Common myeloid progenitor, CD34-positive (primary cell): ENCODE results near the gene TUT4.

Experiments
- CTCF ChIA-PET: fragments of 350-600 bp; sonication (Branson Sonifier 250); formaldehyde crosslinking; loops from one replicate; lab custom pipeline; 2021; ENCODE audit warnings: antibody characterized with exemption; lab: Charles Lee
- POLR2A ChIA-PET: fragments of 350-600 bp; sonication (Branson Sonifier 250); formaldehyde crosslinking; loops from one replicate; lab custom pipeline; 2021; ENCODE audit warnings: antibody characterized with exemption; lab: Charles Lee
- DNase-seq, 3 donors: peaks; one replicate each; pipeline versions ENCODE4 v3.0.0 to v3.0.0-alpha.2; 2013
- H3K27ac ChIP-seq, 2 experiments: 1 replicate in 1 of 2; 2 replicates in 1 of 2; pipeline ENCODE4 v1.7.0; 2013; ENCODE audit warnings: inconsistent platforms in 2 of 2, low read length in 2 of 2, mild to moderate bottlenecking in 2 of 2, low read depth in 1 of 2, moderate library complexity in 1 of 2; ENCODE audit not compliant: severe bottlenecking in 2 of 2, insufficient read depth in 1 of 2, poor library complexity in 1 of 2
- H3K27me3 ChIP-seq, 5 experiments: replicated peaks in 2 of 5; 1 replicate in 3 of 5; 2 replicates in 2 of 5; pipeline versions ENCODE4 v1.6.1 to v1.7.0; 2013; ENCODE audit warnings: low read length in 4 of 5, mild to moderate bottlenecking in 2 of 5, moderate library complexity in 2 of 5, inconsistent platforms in 1 of 5; ENCODE audit not compliant: insufficient read depth in 5 of 5, control insufficient read depth in 4 of 5
- H3K36me3 ChIP-seq, 4 experiments: 1 replicate in 2 of 4; 2 replicates in 2 of 4; pipeline versions ENCODE4 v1.6.1 to v1.7.0; 2013; ENCODE audit warnings: low read length in 3 of 4, control low read depth in 1 of 4, mild to moderate bottlenecking in 1 of 4; ENCODE audit not compliant: control insufficient read depth in 4 of 4, insufficient read depth in 4 of 4
- H3K4me1 ChIP-seq, 4 experiments: 1 replicate in 3 of 4; 2 replicates in 1 of 4; pipeline versions ENCODE4 v1.6.1 to v1.7.1; 2013; ENCODE audit warnings: low read length in 3 of 4, mild to moderate bottlenecking in 3 of 4, control low read depth in 1 of 4, inconsistent platforms in 1 of 4, moderate library complexity in 1 of 4; ENCODE audit not compliant: control insufficient read depth in 4 of 4, insufficient read depth in 4 of 4; ENCODE audit errors: control extremely low read depth in 1 of 4
- H3K4me3 ChIP-seq, 7 experiments: 1 replicate in 4 of 7; 2 replicates in 3 of 7; pipeline versions ENCODE4 v1.5.1 to v1.7.0; 2013; ENCODE audit warnings: mild to moderate bottlenecking in 7 of 7, low read length in 6 of 7, moderate library complexity in 6 of 7, inconsistent platforms in 2 of 7, low read depth in 2 of 7, control low read depth in 1 of 7; ENCODE audit not compliant: insufficient read depth in 4 of 7, control insufficient read depth in 1 of 7; ENCODE audit errors: extremely low read depth in 1 of 7
- H3K9me3 ChIP-seq, 5 experiments: 1 replicate in 4 of 5; 2 replicates in 1 of 5; pipeline versions ENCODE4 v1.6.1 to v1.7.1; 2013; ENCODE audit warnings: low read length in 4 of 5, mild to moderate bottlenecking in 2 of 5, inconsistent platforms in 1 of 5, low read depth in 1 of 5, moderate library complexity in 1 of 5; ENCODE audit not compliant: control insufficient read depth in 4 of 5, insufficient read depth in 2 of 5; ENCODE audit errors: control extremely low read depth in 1 of 5
- WGBS: methylation state at CpG from one replicate; pipeline ENCODE4 v1.1.5; 2013; ENCODE audit not compliant: insufficient coverage; 5-methylcytosine and 5-hydroxymethylcytosine counted together

Gene TUT4

DNA sequence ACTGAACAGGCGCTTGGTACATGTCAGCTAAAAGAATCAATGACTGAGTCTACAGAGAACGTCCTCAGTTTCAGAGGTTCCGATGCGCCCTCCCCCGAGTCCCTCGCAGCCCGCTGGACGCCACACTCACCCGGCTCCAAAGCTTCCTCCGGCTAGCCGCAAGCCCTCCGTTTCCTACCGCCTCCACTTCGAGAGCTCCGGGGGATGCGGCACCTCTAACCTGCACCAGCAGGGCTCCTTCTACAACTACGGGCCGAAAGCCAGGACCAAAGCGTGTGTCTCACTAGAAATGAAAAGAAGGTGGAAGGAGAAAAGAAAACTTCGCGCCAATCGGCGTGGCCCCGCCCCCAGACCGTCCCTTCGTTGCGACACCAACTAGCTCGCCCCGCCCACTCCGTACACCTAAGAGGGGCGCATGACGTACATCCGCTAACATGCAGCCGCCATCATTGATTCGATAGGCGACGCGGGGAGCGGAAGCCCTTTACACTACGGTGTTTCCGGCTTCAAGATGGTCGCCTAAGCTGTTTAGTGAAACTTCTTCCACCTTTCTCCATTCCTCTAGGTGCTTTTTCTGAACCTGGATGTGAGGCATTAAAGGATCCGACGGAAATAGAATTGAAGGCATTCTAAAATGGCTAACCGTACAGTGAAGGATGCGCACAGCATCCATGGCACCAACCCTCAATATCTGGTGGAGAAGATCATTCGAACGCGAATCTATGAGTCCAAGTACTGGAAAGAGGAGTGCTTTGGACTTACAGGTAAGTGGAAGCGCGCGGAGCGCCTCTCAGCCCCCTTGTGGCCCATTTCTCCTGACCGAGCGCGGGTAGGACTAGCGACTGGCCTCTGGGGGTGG, 148.5 kb downstream of the TUT4 start, which contains the start of the genes ORC1 and PRPF38A:
Gene ORC1, minus strand, starts transcription at position 308 of the 859 bp plus-strand sequence. CDS start 2,200 bp downstream, outside the sequence.
Gene PRPF38A, plus strand, starts transcription at position 487 of the 859 bp plus-strand sequence. Its CDS starts 148 bp downstream, at position 635.
- Histone ChIP-seq H3K4me3 (peak within 1 kb of the TSS; percentile 85 to 98 (median 97)), H3K27ac (peak within 1 kb of the TSS; percentile 96 to 99), H3K9me3 (no peaks in the 10 kb centered on the region), H3K4me1 (peaks cover 4 to 25% (median 19%) of the 10 kb centered on the region in 4 experiments), H3K27me3 (no peaks in the 10 kb centered on the region), H3K36me3 (peaks cover 16 to 49% (median 30%) of the 10 kb centered on the region in 4 experiments)
- ChIA-PET POLR2A (interaction anchor here (0.8 to 1.6 kb wide), 5 partner anchors 9 to 283 kb away, joined by 3 to 10 read pairs (median 4); no protein-coding TSS in a partner anchor), CTCF (interaction anchor here (1.0 to 2.4 kb wide), 5 partner anchors 11 to 28 kb away, joined by 3 to 9 read pairs (median 3); no protein-coding TSS in a partner anchor)
- 0% methylated on average over 55 of the region's 57 CpGs for WGBS
- peak; percentile 98 to 99 (median 99) for DNase-seq

DNA sequence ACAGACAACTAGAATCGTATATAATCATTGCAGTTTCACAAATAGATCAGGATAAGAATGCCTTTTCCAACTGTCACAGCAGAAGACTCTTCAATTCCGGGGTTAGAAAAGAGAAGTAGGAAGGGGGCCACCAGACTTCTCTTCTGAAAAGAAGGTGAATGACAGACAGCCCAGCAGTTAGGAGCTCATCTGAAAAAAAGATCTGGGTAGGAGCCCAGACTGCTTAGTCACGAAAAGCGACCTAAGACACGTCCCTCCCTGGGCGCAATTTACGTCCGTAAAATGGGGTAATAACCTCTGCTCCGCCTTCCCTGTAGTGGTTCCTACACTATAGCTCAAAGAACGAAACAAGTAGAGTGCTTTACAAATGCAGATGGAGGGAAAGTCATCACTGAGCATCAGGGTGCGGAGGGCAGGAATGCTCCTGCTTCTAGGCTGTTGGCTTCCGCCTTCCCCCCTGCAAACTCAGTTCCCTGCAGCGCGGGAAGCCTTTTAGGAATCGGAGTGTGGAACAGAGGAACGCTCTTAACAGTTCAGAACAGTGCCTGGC, 149.3 kb downstream of the TUT4 start:
- ChIA-PET CTCF (interaction anchor here (0.6 to 2.4 kb wide), 4 partner anchors 11 to 834 kb away, joined by 3 to 9 read pairs (median 3); no protein-coding TSS in a partner anchor), POLR2A (interaction anchor here (0.6 to 1.6 kb wide), 6 partner anchors 10 to 284 kb away, joined by 3 to 10 read pairs (median 4); no protein-coding TSS in a partner anchor)
- Histone ChIP-seq H3K4me3 (peak overlapping the region; percentile 85 to 98 (median 97)), H3K4me1 (peaks cover 4 to 25% (median 19%) of the 10 kb centered on the region in 4 experiments), H3K9me3 (no peaks in the 10 kb centered on the region), H3K36me3 (peaks cover 11 to 47% (median 24%) of the 10 kb centered on the region in 4 experiments), H3K27me3 (no peaks in the 10 kb centered on the region), H3K27ac (peak overlapping the region; percentile 6 to 99)
- DNase-seq, result peak; percentile 57 to 86 (median 83)
- WGBS, result 0% methylated on average over 14 of the region's 16 CpGs

DNA sequence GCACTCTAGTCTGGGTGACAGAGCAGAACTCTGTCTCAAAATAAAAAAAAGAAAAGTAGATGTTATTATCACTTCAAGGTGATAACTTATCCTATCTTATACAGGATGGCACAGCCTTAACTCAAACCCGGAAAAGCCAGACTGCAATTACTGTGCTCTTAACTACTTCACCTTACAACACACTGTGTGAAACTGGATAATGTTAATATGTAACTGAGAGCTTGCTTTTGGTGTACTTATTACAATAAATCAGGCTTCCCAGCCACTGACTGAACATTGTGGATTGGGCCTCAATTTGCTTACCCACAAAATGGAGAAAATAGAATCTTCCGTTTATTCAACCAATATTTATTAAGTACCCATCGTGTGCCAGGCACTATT, 150.0 kb downstream of the TUT4 start:
- WGBS, result no CpG with 5 or more reads among the region's 3 CpGs
- peak overlapping the region in 3 of 7 experiments; percentile 88 to 98 (median 98) for H3K4me3 ChIP-seq
- POLR2A ChIA-PET, result no interaction called here

DNA sequence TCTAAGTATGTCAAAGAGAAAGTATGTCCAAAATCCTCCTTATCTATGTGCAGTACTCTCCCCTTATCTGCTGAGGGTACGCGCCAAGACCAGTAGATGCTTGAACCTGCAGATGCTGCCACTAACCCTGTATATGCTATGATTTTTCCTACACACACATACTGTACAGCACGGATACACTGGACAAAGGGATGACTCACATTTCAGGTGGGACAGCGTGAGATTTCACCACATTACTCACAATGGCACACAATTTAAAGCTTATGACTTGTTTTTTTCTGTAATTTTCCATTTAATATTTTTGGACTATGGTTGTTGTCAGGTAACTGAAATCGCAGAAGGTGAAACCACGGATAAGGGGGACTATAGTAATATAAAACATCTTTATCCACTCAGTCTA, 152.8 kb downstream of the TUT4 start:
- Histone ChIP-seq H3K4me1 (peaks cover 0 to 16% (median 10%) of the 10 kb centered on the region in 4 experiments), H3K36me3 (peaks cover 11 to 57% (median 23%) of the 10 kb centered on the region in 4 experiments), H3K4me3 (no peak overlapping the region), H3K9me3 (no peaks in the 10 kb centered on the region), H3K27ac (no peak overlapping the region), H3K27me3 (no peaks in the 10 kb centered on the region)
- 100% methylated on average over 3 of the region's 6 CpGs for WGBS
- POLR2A ChIA-PET, result no interaction called here
- DNase-seq, result no peak
- CTCF ChIA-PET, result no interaction called here

More for the DNA sequence above, 150.0 kb downstream of the TUT4 start:
- peaks cover 4 to 25% (median 19%) of the 10 kb centered on the region in 4 experiments for H3K4me1 ChIP-seq
- no peaks in the 10 kb centered on the region for H3K27me3 ChIP-seq
- H3K9me3 ChIP-seq, result no peaks in the 10 kb centered on the region
- CTCF ChIA-PET, result no interaction called here
- no peak for DNase-seq
- H3K36me3 ChIP-seq, result peaks cover 10 to 42% (median 18%) of the 10 kb centered on the region in 4 experiments
- peak overlapping the region in 1 of 2 experiments; percentile 99 for H3K27ac ChIP-seq

DNA sequence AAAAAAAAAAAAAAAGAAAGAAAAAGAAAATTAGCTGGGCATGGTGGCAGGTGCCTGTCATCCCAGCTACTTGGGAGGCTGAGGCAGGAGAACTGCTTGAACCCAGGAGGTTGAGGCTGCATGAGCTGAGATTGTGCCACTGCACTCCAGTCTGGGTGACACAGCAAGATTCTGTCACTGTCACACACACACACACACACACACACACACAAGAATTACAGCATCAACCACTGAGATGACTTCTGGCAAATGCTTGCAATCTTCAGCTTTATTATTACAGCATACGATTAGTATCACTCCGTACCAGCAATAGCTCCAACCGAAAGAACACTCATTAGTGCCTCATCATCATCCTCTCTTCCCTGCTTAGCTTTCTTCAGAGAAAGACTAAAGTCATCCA, 153.3 kb downstream of the TUT4 start:
- 100% methylated on average over 3 of the region's 3 CpGs for WGBS
- Histone ChIP-seq H3K4me3 (no peak overlapping the region), H3K4me1 (peaks cover 0 to 13% (median 9%) of the 10 kb centered on the region in 4 experiments), H3K9me3 (no peaks in the 10 kb centered on the region), H3K36me3 (peaks cover 12 to 61% (median 24%) of the 10 kb centered on the region in 4 experiments), H3K27ac (no peak overlapping the region), H3K27me3 (no peaks in the 10 kb centered on the region)
- CTCF ChIA-PET, result no interaction called here
- POLR2A ChIA-PET, result no interaction called here
- DNase-seq, result no peak

DNA sequence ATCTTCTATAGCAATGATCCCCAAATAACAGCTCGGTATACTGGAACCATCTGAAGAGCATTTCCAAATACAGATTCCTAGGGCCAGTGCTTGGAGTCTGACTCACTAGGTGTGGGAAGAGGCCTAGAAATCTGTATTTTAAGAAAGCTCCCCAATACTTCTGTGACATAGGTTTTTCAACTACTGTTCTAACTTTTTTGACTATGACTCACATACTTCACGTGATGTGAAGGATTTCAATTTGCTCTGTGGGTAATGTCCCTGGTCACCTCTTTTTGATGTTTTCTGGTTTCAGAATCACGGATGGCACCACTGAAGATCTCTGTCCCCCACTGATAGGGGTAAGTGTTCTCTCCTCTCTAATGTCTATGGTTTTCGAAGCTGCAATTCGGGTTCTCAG, 159.7 kb downstream of the TUT4 start:
- DNase-seq, result no peak
- CTCF ChIA-PET, result interaction anchor here (1.1 kb wide), 1 partner anchor 10 kb away, joined by 3 read pairs; no protein-coding TSS in a partner anchor
- POLR2A ChIA-PET, result no interaction called here

More for the DNA sequence above, 159.7 kb downstream of the TUT4 start:
- Histone ChIP-seq H3K36me3 (peaks cover 10 to 67% (median 25%) of the 10 kb centered on the region in 4 experiments), H3K9me3 (no peaks in the 10 kb centered on the region), H3K27ac (no peak overlapping the region), H3K4me1 (no peaks in the 10 kb centered on the region), H3K27me3 (no peaks in the 10 kb centered on the region), H3K4me3 (no peak overlapping the region)
- 100% methylated on average over 4 of the region's 5 CpGs for WGBS
